Endometrial microvascular endothelial cells (primary cell): ENCODE results near the gene ERC2. TPM values are rescaled to one million over a fixed set of nuclear protein-coding genes. Genes with fewer than 3 reads are reported as not detected.
"Not testable (repeated sequence)": the region's sequence is repeated elsewhere in the genome, so short reads cannot be mapped to it uniquely, and the experiment has no call there.

Experiments used
- in situ Hi-C: cut with HindIII; loops from 2 replicates; pipeline ENCODE4 v1.10.0; 2017; ENCODE audit warnings: low sequenced_read_pairs, low pct_unique_long_range_greater_than_20kb; ENCODE audit errors: inconsistent ontology term
- total RNA-seq: library from RNA; depleted of rRNA; stranded (reverse); fragments of >200 nt; gene quantifications from one replicate; pipeline ENCODE4 v1.2.3, GENCODE V29; 2015; ENCODE audit errors: inconsistent ontology term

ERC2 gene
- total RNA-seq, 1 donor from 2014 or later: not detected

GRCh38 chr3:55519019-55519418, 949.2 kb downstream of the ERC2 start:
- in situ Hi-C loops: no loop called here

- in situ Hi-C loops: no loop called here
These were observed 949.8 kb downstream of the ERC2 start for GRCh38 chr3:55518451-55518850.

DNA sequence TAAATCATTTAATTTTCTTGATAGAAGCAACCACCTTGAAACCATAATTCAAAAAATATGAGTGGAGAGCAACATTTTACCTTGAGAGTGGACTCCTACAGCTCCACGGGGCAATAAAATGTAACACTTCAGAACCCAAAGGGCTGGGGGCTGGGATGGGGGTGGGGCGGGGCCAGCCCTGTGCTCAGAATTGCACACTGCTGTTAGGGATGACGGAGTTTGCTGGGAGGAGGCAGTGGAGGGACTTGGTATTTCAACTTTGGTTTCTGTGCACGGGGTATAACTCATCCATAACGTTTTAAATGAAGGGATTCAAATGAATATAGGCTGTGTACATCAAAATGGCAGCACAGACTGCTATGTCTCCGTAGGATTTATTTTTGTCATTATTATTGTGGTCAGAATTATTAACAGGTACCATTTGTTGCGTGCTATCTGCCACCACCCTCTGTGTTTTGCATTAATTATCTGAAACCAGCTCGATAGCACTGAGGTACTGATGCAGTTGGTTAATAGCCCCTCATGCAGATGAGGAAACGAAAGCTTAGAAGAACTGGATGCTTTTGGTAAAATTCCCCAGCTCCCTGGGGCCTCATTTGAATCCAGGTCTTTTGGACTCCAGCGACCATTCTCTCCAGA, 951.8 kb downstream of the ERC2 start:
- in situ Hi-C loops: no loop called here

DNA sequence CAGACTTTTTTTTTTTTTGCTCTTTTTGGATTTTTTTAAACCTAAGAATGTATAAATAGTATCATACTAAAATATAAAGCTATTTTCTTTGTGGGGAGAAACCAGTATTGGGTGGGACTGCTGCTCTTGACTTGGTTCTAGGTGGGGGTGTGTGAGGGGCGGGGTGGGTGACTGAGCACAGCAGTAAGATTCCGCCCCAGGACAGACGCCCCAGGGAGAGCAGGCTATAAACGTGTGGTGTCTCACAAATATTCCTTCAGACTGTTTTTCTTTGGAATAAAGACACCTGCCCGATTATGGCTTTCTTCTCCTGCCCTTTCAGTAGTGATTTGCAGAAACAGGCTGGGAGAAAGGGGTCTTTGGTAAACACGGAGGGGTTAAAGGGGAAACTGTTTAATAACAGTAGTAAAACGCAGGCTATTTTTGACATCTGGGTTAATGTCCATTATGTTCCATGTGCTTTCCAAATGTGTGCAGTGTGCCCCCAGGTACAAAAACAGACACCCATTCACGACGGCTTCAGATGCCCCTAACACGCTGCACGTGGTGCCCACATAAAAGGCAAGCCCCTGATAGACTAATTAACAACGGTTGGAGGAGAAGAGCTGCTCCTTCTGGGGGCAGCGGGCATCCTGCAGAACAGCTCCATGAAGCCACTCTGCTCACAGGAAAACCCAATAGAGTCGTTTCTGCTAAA, 952.6 kb downstream of the ERC2 start:
- in situ Hi-C loops: no loop called here

GRCh38 chr3:55514962-55515361, 953.3 kb downstream of the ERC2 start:
- in situ Hi-C loops: no loop called here

GRCh38 chr3:55512571-55513343, 955.5 kb downstream of the ERC2 start:
- in situ Hi-C loops: no loop called here

- in situ Hi-C loops: no loop called here
These were observed 956.2 kb downstream of the ERC2 start for GRCh38 chr3:55511895-55512570.

GRCh38 chr3:55508335-55508734, 959.9 kb downstream of the ERC2 start:
- in situ Hi-C loops: no loop called here

GRCh38 chr3:55507808-55508207, 960.5 kb downstream of the ERC2 start:
- in situ Hi-C loops: no loop called here

DNA sequence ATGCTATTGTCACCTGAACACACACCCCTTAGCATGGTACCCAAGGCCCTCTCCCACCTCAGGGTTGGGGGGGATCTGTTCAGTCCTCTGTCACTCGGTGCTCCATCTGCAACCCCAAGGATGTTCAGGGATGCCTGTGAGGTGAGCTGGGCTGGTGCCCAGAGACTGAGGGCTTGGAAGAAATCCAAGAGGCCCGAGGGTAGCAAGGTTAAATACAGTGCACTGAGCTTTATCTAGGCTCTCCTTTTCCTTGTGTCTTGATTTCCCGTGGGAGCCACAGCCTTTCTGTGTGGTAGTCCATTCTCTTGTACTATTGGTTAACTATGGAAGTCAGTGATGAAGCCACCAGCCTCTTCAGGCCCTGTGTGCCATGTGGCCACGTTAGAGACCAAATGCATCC, 962.5 kb downstream of the ERC2 start:
- in situ Hi-C loops: no loop called here

- in situ Hi-C loops: not testable (repeated sequence)
These were observed 963.2 kb downstream of the ERC2 start for GRCh38 chr3:55505102-55505501.

DNA sequence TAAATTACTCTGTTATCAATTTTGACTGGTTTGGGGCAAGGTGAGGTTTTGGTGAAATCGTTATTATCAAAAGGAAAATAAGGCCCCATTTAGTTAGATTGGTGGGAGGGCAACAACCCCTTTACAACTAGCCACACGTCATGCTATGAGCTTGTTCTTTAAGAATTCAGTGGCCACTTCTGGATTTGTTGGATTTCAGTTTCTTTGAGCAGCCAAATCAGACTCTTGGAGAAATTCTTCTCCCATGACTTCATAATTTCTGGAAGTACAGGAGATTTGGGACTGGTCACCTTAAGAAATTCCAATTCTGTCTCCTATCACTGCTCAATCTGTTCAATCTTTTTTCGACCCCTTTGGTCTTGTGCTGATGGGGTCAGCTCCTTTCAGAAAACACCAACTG, 966.4 kb downstream of the ERC2 start:
- in situ Hi-C loops: no loop called here

DNA sequence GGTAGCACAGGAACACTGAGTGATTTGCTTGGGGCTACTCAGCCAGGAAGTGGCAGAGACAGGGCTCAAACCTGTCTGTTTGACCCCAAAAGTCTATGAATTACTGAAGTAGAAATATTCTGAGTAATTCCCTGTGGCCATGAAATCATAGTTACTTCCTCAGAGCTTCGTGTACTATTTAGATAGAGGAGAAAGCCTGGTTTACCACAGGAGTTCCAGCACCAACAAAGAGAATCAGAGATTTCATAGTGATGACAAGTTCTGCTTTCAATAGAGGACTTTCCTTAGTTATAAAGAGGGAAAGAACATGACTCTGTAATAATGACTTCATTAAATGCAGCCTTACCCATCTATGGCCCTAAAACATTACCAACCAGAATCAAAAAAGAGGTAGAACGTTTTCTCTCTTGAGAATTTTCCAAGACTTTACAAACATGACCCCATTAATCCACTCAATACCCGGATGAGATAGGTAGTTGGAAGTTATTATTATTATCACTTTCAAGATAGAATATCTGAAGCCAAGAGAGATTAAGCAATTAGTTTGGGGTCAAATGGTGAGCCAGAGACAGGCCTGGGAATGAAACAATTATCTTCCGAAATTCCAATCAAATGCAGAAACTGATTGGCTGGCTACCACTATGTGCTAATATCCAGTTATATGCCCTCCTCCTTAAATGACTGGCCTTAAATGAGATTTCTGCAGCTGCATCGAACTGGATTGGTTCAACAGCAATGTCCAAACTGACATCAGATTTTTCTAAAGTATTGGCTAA, 967.5 kb downstream of the ERC2 start:
- in situ Hi-C loops: no loop called here

- in situ Hi-C loops: loop anchor here (25.0 kb wide), 1 partner anchor 764 kb away; no protein-coding TSS in a partner anchor
These were observed 969.7 kb downstream of the ERC2 start for GRCh38 chr3:55498520-55498919.

DNA sequence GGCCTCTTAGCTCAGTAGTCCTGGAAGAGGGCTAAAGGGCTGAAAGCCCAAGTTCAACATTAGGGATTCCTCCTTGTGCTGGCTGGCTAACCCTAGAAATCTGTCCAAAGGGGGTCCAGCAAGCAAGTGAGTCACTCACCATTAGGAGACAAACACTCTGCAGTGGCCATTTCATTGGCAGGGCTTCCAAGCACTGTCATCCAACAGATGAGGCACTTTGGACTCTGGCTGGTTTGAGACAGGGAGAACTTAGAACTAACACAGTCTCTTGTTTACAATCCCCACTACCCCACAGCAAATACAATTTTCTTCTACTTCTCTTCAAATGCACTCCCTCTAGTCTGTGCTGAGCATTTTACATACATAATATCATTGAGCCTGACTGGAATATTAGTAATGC, 971.0 kb downstream of the ERC2 start:
- in situ Hi-C loops: loop anchor here (25.0 kb wide), 1 partner anchor 765 kb away; no protein-coding TSS in a partner anchor

DNA sequence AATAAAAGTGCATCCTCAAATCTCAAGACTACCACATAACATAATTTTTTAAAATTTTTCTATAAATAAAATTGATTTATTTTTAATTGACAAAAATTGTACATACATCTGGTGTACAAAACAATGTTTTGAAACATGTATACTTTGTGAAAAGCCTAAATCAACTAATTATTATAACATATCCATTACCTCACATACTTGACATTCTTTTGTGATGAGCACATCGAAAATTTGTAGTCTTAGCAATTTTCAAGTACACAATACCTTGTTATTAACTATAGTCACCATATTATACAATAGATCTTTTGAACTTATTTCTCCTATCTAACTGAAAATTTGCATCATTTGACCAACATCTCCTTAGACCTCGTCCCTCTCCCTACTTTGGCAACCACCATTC, 973.3 kb downstream of the ERC2 start:
- in situ Hi-C loops: loop anchor here (25.0 kb wide), 1 partner anchor 767 kb away; no protein-coding TSS in a partner anchor

DNA sequence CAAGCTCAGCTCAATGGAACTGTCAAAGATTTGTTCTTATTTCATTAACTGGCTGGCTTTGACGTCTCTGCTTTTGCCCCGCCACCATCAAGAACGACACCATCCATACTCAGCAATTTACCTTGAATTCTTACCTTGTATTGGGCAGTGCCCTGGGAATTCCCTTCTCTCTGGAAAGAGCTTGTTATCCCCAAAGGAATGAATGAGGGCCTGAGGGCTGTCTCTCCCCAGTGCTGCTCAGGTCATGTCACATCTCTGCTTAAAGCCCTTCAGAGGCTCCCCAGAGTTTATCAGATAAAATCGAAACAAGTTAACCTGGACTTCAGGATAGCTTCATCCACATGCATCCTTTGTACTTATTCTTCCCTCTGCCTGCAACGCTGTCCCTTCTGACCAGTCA, 975.3 kb downstream of the ERC2 start:
- in situ Hi-C loops: loop anchor here (25.0 kb wide), 1 partner anchor 769 kb away; no protein-coding TSS in a partner anchor

DNA sequence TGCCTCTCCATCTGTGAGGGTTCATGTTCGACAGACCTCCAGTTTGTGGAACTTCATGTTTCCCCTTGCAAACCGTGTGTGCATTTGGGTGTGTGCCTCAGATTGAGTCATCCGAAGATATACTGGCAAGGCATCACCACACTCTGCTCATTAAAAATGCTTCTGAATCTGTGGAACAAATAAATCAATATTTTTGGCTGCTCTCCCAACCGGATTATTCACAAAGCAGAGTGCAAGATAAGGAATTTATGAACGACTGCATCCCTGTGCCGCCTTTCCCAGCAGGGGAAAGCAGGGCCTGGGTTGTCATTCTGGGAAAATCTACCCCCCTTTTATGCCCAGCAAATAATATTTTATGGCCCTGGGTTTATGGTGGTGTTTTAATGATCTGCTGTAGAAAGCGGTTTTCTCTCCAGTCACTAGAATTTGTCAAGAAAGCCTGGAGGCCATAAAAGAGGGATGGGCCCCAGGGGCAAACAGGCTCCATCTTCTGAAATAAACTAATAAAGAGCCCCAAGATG, 976.9 kb downstream of the ERC2 start:
- in situ Hi-C loops: loop anchor here (25.0 kb wide), 1 partner anchor 771 kb away; no protein-coding TSS in a partner anchor
